Lower lobe of right lung (tissue), 2 donors: ENCODE results near the gene SPEF2. TPM values are rescaled to one million over a fixed set of nuclear protein-coding genes. Genes with fewer than 3 reads are reported as not detected.

Experiments
- ATAC-seq, 2 donors: fragments of 200-7000 bp; cut with Tn5 transposase; one replicate each; pipeline ENCODE4 v1.9.1; 2020 to 2022; ENCODE audit warnings: mild to moderate bottlenecking in 2 of 2, moderate library complexity in 2 of 2
- DNase-seq: peaks from one replicate; pipeline ENCODE4 v3.0.0-alpha.2; 2020
- H3K27ac ChIP-seq: fragments of 200-600 bp; one replicate; pipeline ENCODE4 v1.8.0; 2022
- H3K27me3 ChIP-seq: fragments of 200-600 bp; one replicate; pipeline ENCODE4 v1.8.0; 2022; ENCODE audit warnings: low read depth
- H3K36me3 ChIP-seq: fragments of 200-600 bp; one replicate; pipeline ENCODE4 v1.8.0; 2022; ENCODE audit warnings: mild to moderate bottlenecking
- H3K4me1 ChIP-seq: fragments of 200-600 bp; one replicate; pipeline ENCODE4 v1.8.0; 2022
- H3K4me3 ChIP-seq: fragments of 200-600 bp; one replicate; pipeline ENCODE4 v1.8.0; 2022; ENCODE audit warnings: mild to moderate bottlenecking
- H3K9me3 ChIP-seq: fragments of 200-600 bp; one replicate; pipeline ENCODE4 v1.8.0; 2022
- intact Hi-C: fragments of 100-400 bp; cut with DNase I; formaldehyde crosslinking; loops from one replicate; pipeline ENCODE4 v1.11.0; 2022
- total RNA-seq: library from RNA; stranded (reverse); fragmentation: NEBNext Ultra II Directional; extraction: Animal tissue kit (Norgen Biotek cat#: 25700); gene quantifications from one replicate; pipeline ENCODE4 v1.2.1, GENCODE V29; 2021
- TF ChIP-seq, protein P1 (sequence below): fragments of 200-600 bp; IDR thresholded peaks from one replicate; pipeline ENCODE4 v1.8.0; 2022; ENCODE audit warnings: antibody characterized with exemption, mild to moderate bottlenecking
- donor health status: DM: no; HTN: yes; CAD: no; lungs with severe emphysema.

SPEF2 gene
- total RNA-seq, 1 donor from 2014 or later = 17.6 TPM

- Histone ChIP-seq H3K27me3 (no peaks in the 10 kb centered on the region), H3K27ac (no peak overlapping the region), H3K36me3 (no peaks in the 10 kb centered on the region), H3K9me3 (no peaks in the 10 kb centered on the region), H3K4me1 (no peaks in the 10 kb centered on the region), H3K4me3 (no peak overlapping the region)
- no peak for ATAC-seq
- DNase-seq = no peak
- TF ChIP-seq, protein P1, sequence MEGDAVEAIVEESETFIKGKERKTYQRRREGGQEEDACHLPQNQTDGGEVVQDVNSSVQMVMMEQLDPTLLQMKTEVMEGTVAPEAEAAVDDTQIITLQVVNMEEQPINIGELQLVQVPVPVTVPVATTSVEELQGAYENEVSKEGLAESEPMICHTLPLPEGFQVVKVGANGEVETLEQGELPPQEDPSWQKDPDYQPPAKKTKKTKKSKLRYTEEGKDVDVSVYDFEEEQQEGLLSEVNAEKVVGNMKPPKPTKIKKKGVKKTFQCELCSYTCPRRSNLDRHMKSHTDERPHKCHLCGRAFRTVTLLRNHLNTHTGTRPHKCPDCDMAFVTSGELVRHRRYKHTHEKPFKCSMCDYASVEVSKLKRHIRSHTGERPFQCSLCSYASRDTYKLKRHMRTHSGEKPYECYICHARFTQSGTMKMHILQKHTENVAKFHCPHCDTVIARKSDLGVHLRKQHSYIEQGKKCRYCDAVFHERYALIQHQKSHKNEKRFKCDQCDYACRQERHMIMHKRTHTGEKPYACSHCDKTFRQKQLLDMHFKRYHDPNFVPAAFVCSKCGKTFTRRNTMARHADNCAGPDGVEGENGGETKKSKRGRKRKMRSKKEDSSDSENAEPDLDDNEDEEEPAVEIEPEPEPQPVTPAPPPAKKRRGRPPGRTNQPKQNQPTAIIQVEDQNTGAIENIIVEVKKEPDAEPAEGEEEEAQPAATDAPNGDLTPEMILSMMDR = no peak
- intact Hi-C loops = no loop called here
These were observed 154.2 kb downstream of the SPEF2 start for GRCh38 chr5:35771839-35772238.

GRCh38 chr5:35773967-35774366 is 156.3 kb downstream of the SPEF2 start:
- Histone ChIP-seq H3K27ac (no peak overlapping the region), H3K4me1 (no peaks in the 10 kb centered on the region), H3K4me3 (no peak overlapping the region), H3K36me3 (no peaks in the 10 kb centered on the region), H3K27me3 (no peaks in the 10 kb centered on the region), H3K9me3 (no peaks in the 10 kb centered on the region)
- no peak for DNase-seq
- TF ChIP-seq, protein P1 = no peak
- ATAC-seq = no peak
- intact Hi-C loops = no loop called here

- Histone ChIP-seq H3K4me3 (no peak overlapping the region), H3K9me3 (no peaks in the 10 kb centered on the region), H3K27ac (no peak overlapping the region), H3K4me1 (peaks cover 6% of the 10 kb centered on the region), H3K27me3 (no peaks in the 10 kb centered on the region), H3K36me3 (no peaks in the 10 kb centered on the region)
- intact Hi-C loops = no loop called here
- ATAC-seq = no peak
- TF ChIP-seq, protein P1 = no peak
- DNase-seq = no peak
These were observed 159.1 kb downstream of the SPEF2 start for GRCh38 chr5:35776757-35777156.

DNA sequence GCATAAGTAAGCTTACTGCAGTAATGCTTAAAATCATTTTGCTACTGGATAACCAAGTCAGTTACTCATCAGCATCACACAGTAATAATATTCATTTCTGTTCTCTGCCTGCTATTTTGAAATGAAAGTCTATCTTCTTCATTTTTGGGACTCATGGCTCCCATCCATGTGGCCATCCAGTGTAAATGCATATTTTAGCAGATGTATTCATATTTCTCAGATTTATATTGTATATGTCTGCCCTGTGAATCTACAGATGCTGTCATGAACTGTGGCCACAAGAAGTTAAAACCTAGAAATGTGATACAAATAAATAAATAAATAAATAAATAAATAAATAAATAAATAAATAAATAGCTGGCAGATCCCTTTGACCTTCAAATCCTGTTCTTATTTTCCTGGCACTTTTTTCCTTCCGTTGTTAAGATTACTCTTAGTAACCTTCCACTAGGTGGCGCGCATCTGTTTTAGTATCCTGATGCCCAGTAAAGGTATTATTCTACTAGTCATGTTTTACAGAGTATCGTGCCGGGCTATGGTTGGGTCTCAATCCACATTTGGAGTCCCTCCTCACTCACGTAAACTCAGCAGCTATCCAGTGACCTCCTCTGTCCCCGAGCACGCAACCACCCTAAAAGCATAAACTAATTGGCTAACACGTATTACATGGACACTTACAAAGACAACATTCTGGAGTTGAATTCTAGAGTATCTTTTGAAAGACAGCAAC is 159.9 kb downstream of the SPEF2 start:
- peaks cover 6% of the 10 kb centered on the region for H3K4me1 ChIP-seq
- H3K9me3 ChIP-seq = no peaks in the 10 kb centered on the region
- H3K36me3 ChIP-seq = no peaks in the 10 kb centered on the region
- ATAC-seq (peak; percentile 61), DNase-seq (peak; percentile 55)
- TF ChIP-seq, protein P1 = peak; percentile 62
- H3K4me3 ChIP-seq = no peak overlapping the region
- intact Hi-C loops = no loop called here
- no peak overlapping the region for H3K27ac ChIP-seq
- H3K27me3 ChIP-seq = no peaks in the 10 kb centered on the region

GRCh38 chr5:35778259-35778769 is 160.7 kb downstream of the SPEF2 start:
- TF ChIP-seq, protein P1 = no peak
- DNase-seq (no peak), ATAC-seq (no peak)
- H3K36me3 ChIP-seq = no peaks in the 10 kb centered on the region
- intact Hi-C loops = no loop called here
- no peaks in the 10 kb centered on the region for H3K9me3 ChIP-seq
- no peak overlapping the region for H3K27ac ChIP-seq
- peaks cover 6% of the 10 kb centered on the region for H3K4me1 ChIP-seq
- no peaks in the 10 kb centered on the region for H3K27me3 ChIP-seq
- H3K4me3 ChIP-seq = no peak overlapping the region
